Prostate gland (tissue), 2 donors: ENCODE data around the gene TM7SF3.
"Not testable (repeated sequence)": the region's sequence is repeated elsewhere in the genome, so short reads cannot be mapped to it uniquely, and the experiment has no call there.

Experiments used
- POLR2A ChIP-seq: fragments of 450-650 bp; IDR thresholded peaks from one replicate; pipeline ENCODE4 v1.6.1; 2016; ENCODE audit warnings: antibody characterized with exemption, mild to moderate bottlenecking
- POLR2AphosphoS5 ChIP-seq: sonication (generic); formaldehyde crosslinking; IDR thresholded peaks from one replicate; pipeline ENCODE4 v1.6.1; 2017; ENCODE audit warnings: antibody characterized with exemption
- TF ChIP-seq, protein P1 (sequence below), 4 experiments: fragments of 200-600 bp in 2 of 4; fragments of 450-650 bp in 2 of 4; sonication (generic) in 2 of 4; IDR thresholded peaks; 1 replicate in 3 of 4; 2 replicates in 1 of 4; pipeline ENCODE4 v1.5.1; 2016 to 2019; ENCODE audit warnings: antibody characterized with exemption in 4 of 4, mild to moderate bottlenecking in 2 of 4, moderate library complexity in 2 of 4

- TF ChIP-seq, protein P1, sequence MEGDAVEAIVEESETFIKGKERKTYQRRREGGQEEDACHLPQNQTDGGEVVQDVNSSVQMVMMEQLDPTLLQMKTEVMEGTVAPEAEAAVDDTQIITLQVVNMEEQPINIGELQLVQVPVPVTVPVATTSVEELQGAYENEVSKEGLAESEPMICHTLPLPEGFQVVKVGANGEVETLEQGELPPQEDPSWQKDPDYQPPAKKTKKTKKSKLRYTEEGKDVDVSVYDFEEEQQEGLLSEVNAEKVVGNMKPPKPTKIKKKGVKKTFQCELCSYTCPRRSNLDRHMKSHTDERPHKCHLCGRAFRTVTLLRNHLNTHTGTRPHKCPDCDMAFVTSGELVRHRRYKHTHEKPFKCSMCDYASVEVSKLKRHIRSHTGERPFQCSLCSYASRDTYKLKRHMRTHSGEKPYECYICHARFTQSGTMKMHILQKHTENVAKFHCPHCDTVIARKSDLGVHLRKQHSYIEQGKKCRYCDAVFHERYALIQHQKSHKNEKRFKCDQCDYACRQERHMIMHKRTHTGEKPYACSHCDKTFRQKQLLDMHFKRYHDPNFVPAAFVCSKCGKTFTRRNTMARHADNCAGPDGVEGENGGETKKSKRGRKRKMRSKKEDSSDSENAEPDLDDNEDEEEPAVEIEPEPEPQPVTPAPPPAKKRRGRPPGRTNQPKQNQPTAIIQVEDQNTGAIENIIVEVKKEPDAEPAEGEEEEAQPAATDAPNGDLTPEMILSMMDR (IDR thresholded peaks at IDR 0.05), result not testable (repeated sequence)
- TF ChIP-seq POLR2A, POLR2AphosphoS5: not testable (repeated sequence)
These were observed 26.5 kb upstream of the TM7SF3 start for GRCh38 chr12:27040637-27041036.
